ENCODE data around the gene BORCS5. TPM values are rescaled to one million over a fixed set of nuclear protein-coding genes. Genes with fewer than 3 reads are reported as not detected.

BORCS5 gene
- total and polyA plus RNA-seq, 8 donors: 7.7 to 13.5 (median 9.1) TPM

- Histone ChIP-seq H3K27me3 (no peaks in the 10 kb centered on the region), H3K27ac (peak overlapping the region in 1 of 2 donors; percentile 35), H3K4me1 (peaks cover 0 to 27% of the 10 kb centered on the region in 2 donors), H3K4me3 (no peak overlapping the region), H3K9me3 (no peaks in the 10 kb centered on the region), H3K36me3 (peaks cover 0 to 2% of the 10 kb centered on the region in 2 donors)
- intact Hi-C loops (cut with DNase I): no loop called here
- ATAC-seq (no peak), DNase-seq (no peak)
- no peak for TF ChIP-seq CTCF (IDR thresholded peaks at IDR 0.05)
Measured at GRCh38 chr12:12466157-12466556, 109.3 kb downstream of the BORCS5 start.

GRCh38 chr12:12467264-12467663 lies 110.4 kb downstream of the BORCS5 start:
- peaks cover 0 to 2% of the 10 kb centered on the region in 2 donors for H3K36me3 ChIP-seq
- H3K27me3 ChIP-seq: no peaks in the 10 kb centered on the region
- no peaks in the 10 kb centered on the region for H3K9me3 ChIP-seq
- ATAC-seq (no peak), DNase-seq (no peak)
- intact Hi-C loops (cut with DNase I): no loop called here
- H3K27ac ChIP-seq: peak overlapping the region; percentile 9 to 79
- no peak for TF ChIP-seq CTCF (IDR thresholded peaks at IDR 0.05)
- H3K4me1 ChIP-seq: peaks cover 0 to 27% of the 10 kb centered on the region in 2 donors
- no peak overlapping the region for H3K4me3 ChIP-seq

DNA sequence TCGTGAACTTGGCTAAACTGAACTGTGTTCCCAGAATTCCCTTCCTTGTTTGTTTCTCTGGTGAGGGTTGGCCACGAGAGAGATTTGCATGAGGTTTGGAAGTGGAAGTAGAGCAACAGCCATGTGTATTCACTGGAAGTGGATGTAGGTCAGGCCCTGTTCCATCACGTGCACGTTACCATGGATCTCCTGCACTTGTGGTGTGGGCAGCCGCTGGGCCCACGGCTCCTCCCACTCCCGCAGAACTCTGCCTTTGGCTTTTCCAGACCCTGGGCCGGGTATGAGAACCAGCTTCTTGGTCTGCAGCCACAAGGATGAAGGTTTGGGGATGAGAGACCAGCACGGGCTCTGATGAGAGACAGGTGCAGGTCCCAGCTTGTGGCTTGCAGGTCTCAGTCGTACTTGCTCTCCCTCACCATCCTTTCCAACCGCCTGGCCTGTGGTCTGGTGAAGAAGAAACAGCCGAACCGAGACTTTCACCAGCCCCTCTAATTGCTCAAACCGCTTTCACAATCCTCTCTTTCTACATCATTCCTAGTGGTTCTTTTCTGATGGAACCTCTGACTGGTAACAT lies 110.9 kb downstream of the BORCS5 start:
- DNase-seq (peak in 1 of 4 donors; percentile 75), ATAC-seq (peak; percentile 74)
- Histone ChIP-seq H3K27ac (peak overlapping the region; percentile 9 to 79), H3K27me3 (no peaks in the 10 kb centered on the region), H3K9me3 (no peaks in the 10 kb centered on the region), H3K4me1 (peaks cover 0 to 27% of the 10 kb centered on the region in 2 donors), H3K36me3 (peaks cover 0 to 2% of the 10 kb centered on the region in 2 donors), H3K4me3 (no peak overlapping the region)
- TF ChIP-seq CTCF (IDR thresholded peaks at IDR 0.05): no peak
- intact Hi-C loops (cut with DNase I): no loop called here

DNA sequence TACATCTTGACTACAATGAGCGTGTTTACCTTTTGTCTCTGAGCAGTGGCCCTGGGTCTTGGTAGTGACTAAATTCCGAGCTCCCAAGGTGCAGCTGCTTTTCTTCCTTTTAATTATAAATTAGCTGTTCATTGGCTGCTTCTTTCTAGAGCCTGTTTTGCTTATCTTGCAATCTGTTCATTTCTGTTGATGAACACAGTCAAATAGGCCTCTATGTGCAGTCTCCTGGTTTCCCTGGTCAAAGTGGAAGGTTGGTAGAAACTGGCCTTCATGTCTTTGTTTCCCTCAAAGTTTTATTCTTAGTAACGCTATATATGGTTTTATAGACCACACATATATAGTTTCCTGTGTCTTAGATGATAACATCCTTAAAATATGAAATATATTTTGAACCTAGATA lies 111.7 kb downstream of the BORCS5 start:
- peaks cover 0 to 33% of the 10 kb centered on the region in 2 donors for H3K4me1 ChIP-seq
- no peaks in the 10 kb centered on the region for H3K9me3 ChIP-seq
- ATAC-seq (no peak), DNase-seq (no peak)
- peak overlapping the region in 1 of 2 donors; percentile 79 for H3K27ac ChIP-seq
- peaks cover 0 to 2% of the 10 kb centered on the region in 2 donors for H3K36me3 ChIP-seq
- no peak overlapping the region for H3K4me3 ChIP-seq
- intact Hi-C loops (cut with DNase I): no loop called here
- no peak for TF ChIP-seq CTCF (IDR thresholded peaks at IDR 0.05)
- no peaks in the 10 kb centered on the region for H3K27me3 ChIP-seq

- no peaks in the 10 kb centered on the region for H3K9me3 ChIP-seq
- intact Hi-C loops (cut with DNase I): no loop called here
- DNase-seq (no peak), ATAC-seq (no peak)
- TF ChIP-seq CTCF (IDR thresholded peaks at IDR 0.05): no peak
- peaks cover 0 to 41% of the 10 kb centered on the region in 2 donors for H3K4me1 ChIP-seq
- H3K27me3 ChIP-seq: no peaks in the 10 kb centered on the region
- peaks cover 0 to 2% of the 10 kb centered on the region in 2 donors for H3K36me3 ChIP-seq
- no peak overlapping the region for H3K4me3 ChIP-seq
- H3K27ac ChIP-seq: peak overlapping the region in 1 of 2 donors; percentile 79
Measured at GRCh38 chr12:12469386-12469785, 112.5 kb downstream of the BORCS5 start.
